NCI-H345 (cell line): ENCODE results near the gene TTYH2.
"Not testable (repeated sequence)": the region's sequence is repeated elsewhere in the genome, so short reads cannot be mapped to it uniquely, and the experiment has no call there.

Source experiments
- DNase-seq: peaks from one replicate; lab custom pipeline; 2025; lab: John Stamatoyannopoulos, UW

Gene TTYH2

GRCh38 chr17:74267987-74268499, 54.7 kb downstream of the TTYH2 start:
- DNase-seq, result no peak

- no peak for DNase-seq
Measured at GRCh38 chr17:74268558-74268957, 55.2 kb downstream of the TTYH2 start.

GRCh38 chr17:74270333-74270732, 57.0 kb downstream of the TTYH2 start:
- DNase-seq, result no peak

GRCh38 chr17:74271281-74271680, 57.9 kb downstream of the TTYH2 start:
- no peak for DNase-seq

GRCh38 chr17:74271901-74272561, 58.7 kb downstream of the TTYH2 start:
- DNase-seq, result no peak

- DNase-seq, result no peak
Measured at GRCh38 chr17:74272731-74273201, 59.4 kb downstream of the TTYH2 start.

GRCh38 chr17:74274060-74274708, 60.8 kb downstream of the TTYH2 start, which contains the start of gene DNAI2:
Gene DNAI2 (plus strand): TSS chr17:74274234. CDS start chr17:74281818, 7,584 bp downstream.
- DNase-seq, result peak; percentile 60

GRCh38 chr17:74274709-74275340, 61.5 kb downstream of the TTYH2 start:
- DNase-seq, result peak; percentile 45

- DNase-seq, result no peak
Measured at GRCh38 chr17:74276051-74276476, 62.7 kb downstream of the TTYH2 start.

GRCh38 chr17:74276541-74277009, 63.2 kb downstream of the TTYH2 start:
- DNase-seq, result no peak

GRCh38 chr17:74277935-74278334, 64.6 kb downstream of the TTYH2 start:
- no peak for DNase-seq

- DNase-seq, result not testable (repeated sequence)
Measured at GRCh38 chr17:74279617-74280016, 66.2 kb downstream of the TTYH2 start.

GRCh38 chr17:74280093-74280513, 66.7 kb downstream of the TTYH2 start:
- DNase-seq, result no peak

- DNase-seq, result no peak
Measured at GRCh38 chr17:74281799-74282198, 68.4 kb downstream of the TTYH2 start.

GRCh38 chr17:74282274-74282586, 68.9 kb downstream of the TTYH2 start:
- not testable (repeated sequence) for DNase-seq

- DNase-seq, result no peak
Measured at GRCh38 chr17:74282587-74283370, 69.4 kb downstream of the TTYH2 start.

GRCh38 chr17:74283371-74283673, 70.0 kb downstream of the TTYH2 start:
- DNase-seq, result no peak

- no peak for DNase-seq
Measured at GRCh38 chr17:74287031-74287602, 73.7 kb downstream of the TTYH2 start.

GRCh38 chr17:74288785-74289184, 75.4 kb downstream of the TTYH2 start:
- DNase-seq, result no peak

- no peak for DNase-seq
Measured at GRCh38 chr17:74289688-74290087, 76.3 kb downstream of the TTYH2 start.

GRCh38 chr17:74290340-74290739, 77.0 kb downstream of the TTYH2 start:
- DNase-seq, result no peak

- no peak for DNase-seq
Measured at GRCh38 chr17:74292495-74292894, 79.1 kb downstream of the TTYH2 start.
